BLaER1 treated with 17β-estradiol and CSF1 and Interleukin-3, amounts not matched to agents 10 nM and 100 nM (cell line): ENCODE results near the gene C17orf75.
"Not testable (repeated sequence)": the region's sequence is repeated elsewhere in the genome, so short reads cannot be mapped to it uniquely, and the experiment has no call there.

ENCODE experiments used
- H3K27ac ChIP-seq, 11 experiments: shearing (Covaris generic); formaldehyde crosslinking; 2 replicates each; pipeline ENCODE4 v1.8.1; 2022
- H3K27me3 ChIP-seq, 11 experiments: shearing (Covaris generic); formaldehyde crosslinking; 2 replicates each; pipeline ENCODE4 v1.8.1; 2022
- H3K36me3 ChIP-seq, 11 experiments: shearing (Covaris generic); formaldehyde crosslinking; 2 replicates each; pipeline ENCODE4 v1.8.1; 2022
- H3K4me1 ChIP-seq, 10 experiments: shearing (Covaris generic); formaldehyde crosslinking; 2 replicates each; pipeline ENCODE4 v1.8.1; 2022
- H3K4me2 ChIP-seq, 11 experiments: shearing (Covaris generic); formaldehyde crosslinking; 2 replicates each; pipeline ENCODE4 v1.8.1; 2022
- H3K4me3 ChIP-seq, 10 experiments: shearing (Covaris generic); formaldehyde crosslinking; 2 replicates each; pipeline ENCODE4 v1.8.1; 2022
- H3K9ac ChIP-seq, 11 experiments: shearing (Covaris generic); formaldehyde crosslinking; 2 replicates each; pipeline ENCODE4 v1.8.1; 2022
- H3K9me3 ChIP-seq, 11 experiments: shearing (Covaris generic); formaldehyde crosslinking; replicated peaks in 1 of 11; 2 replicates each; pipeline ENCODE4 v1.8.1; 2022
- H4K20me1 ChIP-seq, 11 experiments: shearing (Covaris generic); formaldehyde crosslinking; 2 replicates each; pipeline ENCODE4 v1.8.1; 2022
- Cebpa-rat ChIP-seq, 11 experiments: shearing (Covaris generic); IDR thresholded peaks; 2 replicates each; pipeline ENCODE4 v1.8.1; 2022

The C17orf75 gene

DNA sequence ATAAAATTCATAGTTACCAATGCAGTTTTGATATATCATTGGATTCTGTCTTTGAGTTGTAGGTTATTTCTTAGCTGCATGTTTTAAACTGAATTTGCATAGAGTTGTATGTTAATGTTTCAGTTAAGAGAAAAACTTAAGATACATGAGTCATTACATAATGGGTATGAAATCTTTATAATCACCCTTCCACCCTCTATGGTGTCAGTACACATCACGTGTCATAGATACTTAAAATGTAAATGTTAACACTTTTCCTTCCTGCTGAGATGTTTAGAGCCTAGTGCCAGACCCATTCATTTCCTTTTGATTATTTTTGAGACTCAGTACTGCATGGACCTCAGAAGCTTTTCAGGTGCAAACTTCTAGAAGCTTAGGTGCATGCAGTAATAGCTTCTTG lies 28.5 kb upstream of the C17orf75 start:
- Histone ChIP-seq H3K27ac (no peak overlapping the region), H3K9ac (no peak overlapping the region; a peak in 1 of 22 replicates), H4K20me1 (peaks cover 95 to 99% (median 97%) of the 10 kb centered on the region in 11 experiments), H3K9me3 (no peaks in the 10 kb centered on the region), H3K27me3 (no peaks in the 10 kb centered on the region), H3K4me1 (no peaks in the 10 kb centered on the region; a peak in 1 of 20 replicates), H3K4me3 (no peak overlapping the region), H3K36me3 (peaks cover 97 to 99% (median 98%) of the 10 kb centered on the region in 11 experiments), H3K4me2 (no peak overlapping the region)
- no peak for TF ChIP-seq Cebpa-rat (IDR thresholded peaks at IDR 0.05)

DNA sequence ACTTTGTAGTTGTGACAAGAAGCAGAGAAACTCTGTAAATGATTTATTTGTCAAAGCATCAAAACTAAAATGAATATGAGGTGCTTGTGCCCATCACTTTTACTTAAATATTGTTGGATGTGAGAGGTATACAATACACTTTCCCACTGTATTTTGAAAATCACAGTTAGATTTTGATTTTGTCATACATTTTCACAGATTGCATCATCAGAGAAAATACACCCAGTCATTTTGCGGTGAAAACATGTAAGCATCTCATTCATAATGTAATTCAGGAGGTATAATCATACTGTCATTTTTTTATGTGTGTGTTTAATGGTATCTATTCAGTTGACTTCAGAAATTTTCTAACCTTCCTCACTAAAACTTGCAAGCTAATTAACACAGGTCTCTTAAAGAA lies 19.3 kb upstream of the C17orf75 start:
- H3K9ac ChIP-seq, result 0 out of 22 replicates have a peak overlapping the region, but pooled peaks of 1 of the 11 experiments have one; percentile 34
- H4K20me1 ChIP-seq, result peaks cover 100% of the 10 kb centered on the region in 11 experiments
- TF ChIP-seq Cebpa-rat (IDR thresholded peaks at IDR 0.05), result 0 out of 22 replicates have a peak, but pooled peaks of 1 of the 11 experiments have one; percentile 25
- H3K27ac ChIP-seq, result no peak overlapping the region
- no peak overlapping the region for H3K4me3 ChIP-seq
- H3K4me2 ChIP-seq, result no peak overlapping the region
- H3K9me3 ChIP-seq, result no peaks in the 10 kb centered on the region
- peaks cover 0 to 26% (median 2%) of the 10 kb centered on the region in 10 experiments; a peak in 9 of 20 replicates for H3K4me1 ChIP-seq
- H3K36me3 ChIP-seq, result peaks cover 98 to 100% (median 100%) of the 10 kb centered on the region in 11 experiments
- no peaks in the 10 kb centered on the region for H3K27me3 ChIP-seq

DNA sequence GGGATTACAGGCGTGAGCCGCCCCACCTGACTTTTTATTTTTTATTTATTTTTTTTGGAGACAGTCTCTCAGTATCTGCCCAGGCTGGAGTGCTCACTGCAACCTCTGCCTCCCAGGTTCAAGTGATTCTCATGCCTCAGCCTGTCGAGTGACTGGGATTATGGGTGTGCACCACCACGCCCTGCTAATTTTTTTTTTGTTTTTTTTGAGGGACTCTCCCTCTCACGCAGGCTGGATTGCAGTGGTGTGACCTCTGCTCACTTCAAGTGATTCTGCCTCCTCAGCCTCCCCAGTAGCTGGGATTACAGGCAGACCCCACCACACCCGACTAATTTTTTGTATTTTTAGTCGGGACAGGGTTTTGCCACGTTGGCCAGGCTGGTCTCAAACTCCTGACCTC lies 15.6 kb upstream of the C17orf75 start:
- Histone ChIP-seq H3K4me2 (peak overlapping the region in 1 of 11 experiments; percentile 35; a peak in 2 of 22 replicates), H3K36me3 (peaks cover 95 to 100% (median 98%) of the 10 kb centered on the region in 11 experiments), H3K9me3 (no peaks in the 10 kb centered on the region), H3K27ac (no peak overlapping the region), H3K9ac (peak overlapping the region in 1 of 11 experiments; percentile 29; a peak in 2 of 22 replicates), H4K20me1 (peaks cover 99 to 100% (median 100%) of the 10 kb centered on the region in 11 experiments), H3K27me3 (no peaks in the 10 kb centered on the region), H3K4me1 (peaks cover 28 to 60% (median 34%) of the 10 kb centered on the region in 10 experiments), H3K4me3 (no peak overlapping the region)
- no peak for TF ChIP-seq Cebpa-rat (IDR thresholded peaks at IDR 0.05)

DNA sequence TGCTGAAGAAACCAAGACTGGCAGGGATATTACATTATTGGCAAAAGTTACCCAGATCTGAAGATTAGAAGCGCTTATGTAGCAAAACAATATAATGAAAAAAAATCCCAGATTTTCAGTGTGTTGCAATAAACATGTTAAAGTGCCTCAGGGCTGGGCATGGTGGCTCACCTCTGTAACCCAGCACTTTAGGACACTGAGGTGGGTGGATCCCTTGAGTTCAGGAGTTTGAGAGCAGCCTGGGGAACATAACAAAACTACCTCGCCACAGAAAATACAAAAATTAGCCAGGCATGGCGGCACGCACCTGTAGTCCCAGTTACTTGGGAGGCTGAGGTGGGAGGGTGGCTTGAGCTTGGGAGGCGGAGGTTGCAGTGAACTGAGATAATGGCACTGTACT lies 14.8 kb upstream of the C17orf75 start:
- Histone ChIP-seq H3K4me2 (peak overlapping the region in 4 of 11 experiments; percentile 73 to 96 (median 78); a peak in 7 of 22 replicates), H3K27ac (no peak overlapping the region)

DNA sequence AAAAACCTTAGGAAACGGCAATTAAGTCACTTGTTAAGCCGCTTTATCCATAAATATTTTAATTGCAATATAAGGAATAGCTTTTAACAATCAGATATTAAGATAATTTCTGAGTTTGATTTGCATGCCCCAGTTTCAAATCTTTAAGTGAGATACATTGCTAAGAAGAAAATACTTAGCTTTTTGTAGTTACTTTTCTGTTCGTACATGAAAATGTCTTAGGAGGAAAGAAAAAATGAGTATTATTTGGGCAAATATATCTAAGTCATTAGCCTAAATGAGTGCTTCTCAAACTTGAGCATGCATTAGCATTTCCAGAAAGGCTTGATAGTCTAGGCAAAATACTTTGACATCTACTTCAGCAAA lies 14.4 kb upstream of the C17orf75 start:
- H3K36me3 ChIP-seq, result peaks cover 96 to 100% (median 98%) of the 10 kb centered on the region in 11 experiments
- H3K27me3 ChIP-seq, result no peaks in the 10 kb centered on the region
- H3K9me3 ChIP-seq, result no peaks in the 10 kb centered on the region
- peak overlapping the region in 1 of 11 experiments; percentile 38; a peak in 2 of 22 replicates for H3K9ac ChIP-seq
- peaks cover 39 to 69% (median 44%) of the 10 kb centered on the region in 10 experiments for H3K4me1 ChIP-seq
- no peak overlapping the region for H3K27ac ChIP-seq
- H3K4me3 ChIP-seq, result 0 out of 20 replicates have a peak overlapping the region, but pooled peaks of 1 of the 10 experiments have one; percentile 14
- H4K20me1 ChIP-seq, result peaks cover 99 to 100% (median 100%) of the 10 kb centered on the region in 11 experiments
- peak overlapping the region in 6 of 11 experiments; percentile 45 to 96 (median 74); a peak in 9 of 22 replicates for H3K4me2 ChIP-seq
- TF ChIP-seq Cebpa-rat (IDR thresholded peaks at IDR 0.05), result no peak

More for the DNA sequence above, 14.8 kb upstream of the C17orf75 start:
- H3K9ac ChIP-seq, result peak overlapping the region in 1 of 11 experiments; percentile 38; a peak in 1 of 22 replicates
- peaks cover 37 to 69% (median 42%) of the 10 kb centered on the region in 10 experiments for H3K4me1 ChIP-seq
- TF ChIP-seq Cebpa-rat (IDR thresholded peaks at IDR 0.05), result peak in 1 of 11 experiments; percentile 15; a peak in 1 of 22 replicates
- H3K9me3 ChIP-seq, result no peaks in the 10 kb centered on the region
- peaks cover 96 to 100% (median 98%) of the 10 kb centered on the region in 11 experiments for H3K36me3 ChIP-seq
- H3K27me3 ChIP-seq, result no peaks in the 10 kb centered on the region
- no peak overlapping the region for H3K4me3 ChIP-seq
- H4K20me1 ChIP-seq, result peaks cover 99 to 100% (median 100%) of the 10 kb centered on the region in 11 experiments

DNA sequence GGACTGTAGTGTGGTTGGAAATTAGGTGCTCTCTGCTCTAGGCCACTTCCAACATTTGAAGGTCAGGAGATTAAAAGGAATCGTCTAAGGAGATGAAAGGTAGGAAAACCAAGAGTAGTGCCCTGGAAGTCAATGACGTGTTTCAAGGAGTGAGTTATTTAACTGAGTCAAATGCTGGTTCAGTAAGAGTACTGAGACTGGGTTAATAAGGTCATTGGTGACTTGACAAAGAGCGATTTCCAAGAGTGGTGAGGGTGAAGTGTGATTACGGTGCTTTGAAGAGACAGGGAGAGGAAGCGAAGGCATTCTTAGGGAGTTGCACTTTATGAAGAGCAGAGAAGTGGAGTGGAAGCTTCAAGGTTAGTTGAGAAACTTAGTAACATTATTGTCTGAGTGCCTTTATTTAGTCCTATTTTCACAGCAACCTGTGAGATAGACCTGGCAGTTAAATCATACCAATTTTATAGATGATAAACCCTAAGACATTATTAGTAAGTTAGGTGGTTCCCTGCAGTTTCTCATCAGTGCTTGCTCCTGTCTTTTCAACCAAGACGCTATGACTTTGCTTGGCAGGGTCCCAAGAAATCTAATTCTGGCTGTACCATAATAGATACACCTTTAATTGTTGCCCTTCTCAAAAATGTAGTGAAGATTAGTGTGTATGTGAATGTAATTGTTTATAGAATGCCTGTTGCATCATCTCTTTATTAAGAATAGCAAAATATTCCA lies 13.8 kb upstream of the C17orf75 start:
- H3K4me3 ChIP-seq, result peak overlapping the region in 5 of 10 experiments; percentile 8 to 55 (median 18); a peak in 3 of 20 replicates
- H3K27ac ChIP-seq, result no peak overlapping the region; a peak in 1 of 22 replicates
- no peak for TF ChIP-seq Cebpa-rat (IDR thresholded peaks at IDR 0.05)
- peaks cover 39 to 69% (median 44%) of the 10 kb centered on the region in 10 experiments for H3K4me1 ChIP-seq
- H3K36me3 ChIP-seq, result peaks cover 91 to 96% (median 93%) of the 10 kb centered on the region in 11 experiments
- no peaks in the 10 kb centered on the region for H3K9me3 ChIP-seq
- H4K20me1 ChIP-seq, result peaks cover 99 to 100% (median 100%) of the 10 kb centered on the region in 11 experiments
- H3K9ac ChIP-seq, result peak overlapping the region in 10 of 11 experiments; percentile 7 to 52 (median 32); a peak in 11 of 22 replicates
- no peaks in the 10 kb centered on the region for H3K27me3 ChIP-seq
- peak overlapping the region; percentile 1 to 96 (median 52); a peak in 18 of 22 replicates for H3K4me2 ChIP-seq

DNA sequence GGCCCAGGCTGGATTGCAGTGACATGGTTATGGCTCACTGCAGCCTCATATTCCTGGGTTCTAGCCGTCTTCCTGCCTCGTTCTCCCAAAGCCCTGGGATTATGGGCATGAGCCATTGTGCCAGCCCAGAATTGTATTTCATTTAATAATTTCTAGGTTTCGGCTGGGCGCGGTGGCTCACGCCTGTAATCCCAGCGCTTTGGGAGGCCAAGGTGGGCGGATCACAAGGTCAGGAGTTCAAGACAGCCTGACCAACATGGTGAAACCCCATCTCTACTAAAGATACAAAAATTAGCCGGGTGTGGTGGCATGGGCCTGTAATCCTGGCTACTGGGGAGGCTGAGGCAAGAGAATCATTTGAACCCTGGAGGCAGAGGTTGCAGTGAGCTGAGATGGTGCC lies 10.8 kb upstream of the C17orf75 start:
- H3K9me3 ChIP-seq, H3K27me3 ChIP-seq: not testable (repeated sequence)
- Histone ChIP-seq H3K9ac (peak overlapping the region; percentile 33 to 99 (median 98); a peak in 20 of 22 replicates), H4K20me1 (peaks cover 69 to 72% (median 70%) of the 10 kb centered on the region in 11 experiments), H3K4me3 (peak overlapping the region; percentile 75 to 91 (median 82); a peak in 19 of 20 replicates), H3K4me1 (peaks cover 49 to 74% (median 56%) of the 10 kb centered on the region in 10 experiments), H3K27ac (peak overlapping the region in 4 of 11 experiments; percentile 0 to 98 (median 67); a peak in 6 of 22 replicates), H3K4me2 (peak overlapping the region; percentile 76 to 96 (median 92)), H3K36me3 (peaks cover 60 to 65% (median 62%) of the 10 kb centered on the region in 11 experiments)

DNA sequence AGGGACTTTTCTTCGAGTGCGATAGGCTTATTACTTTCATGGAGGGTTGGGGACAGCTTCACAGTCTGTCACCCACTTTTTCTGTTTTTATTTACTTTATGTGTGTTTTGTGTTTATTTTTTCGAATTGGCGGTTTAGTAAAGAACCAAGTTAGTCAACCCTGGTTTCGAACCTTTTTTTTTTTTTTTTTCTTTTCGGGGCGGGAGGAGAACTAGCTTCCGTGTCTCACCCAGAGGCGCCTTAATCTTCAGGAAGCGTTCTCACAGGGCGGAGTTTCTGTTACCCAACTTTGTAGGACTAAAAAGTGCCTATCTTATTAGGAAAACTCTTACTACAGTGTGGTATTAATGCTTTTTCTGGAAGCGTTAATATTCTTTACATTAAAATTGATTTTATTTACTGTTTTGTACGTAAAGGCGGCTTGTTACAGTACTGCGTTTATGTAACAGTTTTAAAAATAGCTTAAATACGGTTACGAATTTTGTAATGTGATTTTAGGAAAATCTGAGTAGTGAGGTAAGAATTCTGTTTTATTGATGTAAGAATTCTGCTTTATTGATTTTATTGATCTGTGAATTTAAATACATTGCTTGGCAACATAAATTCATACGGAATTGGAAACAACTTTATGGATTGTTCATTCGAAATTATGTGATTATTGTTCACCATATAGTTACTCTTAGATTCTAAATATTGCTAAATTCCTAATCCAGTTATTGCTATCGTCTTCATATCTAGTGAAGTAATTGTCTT lies 8.9 kb upstream of the C17orf75 start:
- Histone ChIP-seq H3K4me3 (peak overlapping the region; percentile 75 to 91 (median 82)), H3K36me3 (peaks cover 41 to 46% (median 43%) of the 10 kb centered on the region in 11 experiments), H4K20me1 (peaks cover 50 to 53% (median 51%) of the 10 kb centered on the region in 11 experiments), H3K27me3 (no peaks in the 10 kb centered on the region), H3K9ac (peak overlapping the region; percentile 96 to 99 (median 98)), H3K9me3 (no peaks in the 10 kb centered on the region), H3K4me1 (peaks cover 47 to 60% (median 51%) of the 10 kb centered on the region in 10 experiments), H3K27ac (peak overlapping the region; percentile 96 to 99 (median 98)), H3K4me2 (peak overlapping the region; percentile 76 to 96 (median 92); a peak in 20 of 22 replicates)
- TF ChIP-seq Cebpa-rat (IDR thresholded peaks at IDR 0.05), result no peak
